Astrocyte of the spinal cord (primary cell): ENCODE results near the gene MBNL2.

ENCODE experiments used
- DNase-seq: peaks from one replicate; pipeline ENCODE4 v3.0.0; 2011; ENCODE audit warnings: low read depth, low spot score
- H3K4me3 ChIP-seq: 2 replicates; pipeline ENCODE4 v1.5.1; 2011; ENCODE audit warnings: low read depth, mild to moderate bottlenecking, low read length, moderate library complexity
- in situ Hi-C: cut with HindIII; loops from 2 replicates; pipeline ENCODE4 v1.10.0; 2017; ENCODE audit warnings: low sequenced_read_pairs
- TF ChIP-seq, protein P1 (sequence below): IDR thresholded peaks from 2 replicates; pipeline ENCODE4 v1.5.1; 2012; ENCODE audit warnings: low read depth, mild to moderate bottlenecking, low read length, inconsistent platforms

Gene MBNL2

DNA sequence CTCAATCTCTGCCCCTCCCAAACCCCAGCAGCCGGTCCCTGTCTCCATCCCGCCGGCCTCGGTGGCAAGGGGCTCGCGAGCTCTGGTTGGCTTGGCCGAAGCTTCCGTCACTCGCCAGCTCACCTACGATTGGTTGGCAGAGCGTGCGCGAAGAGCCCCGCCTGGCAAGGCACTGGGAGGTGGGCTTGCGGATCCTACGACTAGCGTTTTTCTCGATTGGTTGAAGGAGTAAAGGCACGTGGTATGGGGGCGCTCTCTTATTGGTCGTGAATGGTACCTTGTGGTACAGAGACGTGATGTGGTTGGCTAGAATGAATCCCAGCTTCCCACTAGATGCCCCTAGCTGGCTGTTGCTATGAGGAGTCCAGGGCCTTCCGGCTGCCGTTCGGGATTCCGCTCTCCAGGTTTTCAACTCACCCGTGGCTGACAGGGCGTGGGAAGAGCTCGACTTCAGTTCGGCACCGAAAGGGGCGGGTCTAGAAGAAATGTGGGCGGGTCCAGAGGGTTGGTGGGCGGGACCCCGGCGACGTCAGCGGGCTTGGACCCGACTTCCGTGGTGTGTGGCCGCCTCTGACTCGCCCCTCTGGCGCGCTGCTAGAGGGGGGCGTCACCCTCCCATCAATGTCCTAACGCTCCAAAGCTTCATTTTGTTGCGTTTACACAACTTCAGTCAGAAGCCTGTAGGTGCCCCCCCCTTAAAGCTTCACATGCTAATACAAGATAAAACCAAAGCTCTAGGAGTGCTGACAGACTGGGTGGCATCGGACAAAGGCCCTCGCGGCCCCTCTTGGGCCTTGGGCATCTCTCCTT lies 211.0 kb downstream of the MBNL2 start:
- in situ Hi-C loops: no loop called here
- TF ChIP-seq, protein P1, sequence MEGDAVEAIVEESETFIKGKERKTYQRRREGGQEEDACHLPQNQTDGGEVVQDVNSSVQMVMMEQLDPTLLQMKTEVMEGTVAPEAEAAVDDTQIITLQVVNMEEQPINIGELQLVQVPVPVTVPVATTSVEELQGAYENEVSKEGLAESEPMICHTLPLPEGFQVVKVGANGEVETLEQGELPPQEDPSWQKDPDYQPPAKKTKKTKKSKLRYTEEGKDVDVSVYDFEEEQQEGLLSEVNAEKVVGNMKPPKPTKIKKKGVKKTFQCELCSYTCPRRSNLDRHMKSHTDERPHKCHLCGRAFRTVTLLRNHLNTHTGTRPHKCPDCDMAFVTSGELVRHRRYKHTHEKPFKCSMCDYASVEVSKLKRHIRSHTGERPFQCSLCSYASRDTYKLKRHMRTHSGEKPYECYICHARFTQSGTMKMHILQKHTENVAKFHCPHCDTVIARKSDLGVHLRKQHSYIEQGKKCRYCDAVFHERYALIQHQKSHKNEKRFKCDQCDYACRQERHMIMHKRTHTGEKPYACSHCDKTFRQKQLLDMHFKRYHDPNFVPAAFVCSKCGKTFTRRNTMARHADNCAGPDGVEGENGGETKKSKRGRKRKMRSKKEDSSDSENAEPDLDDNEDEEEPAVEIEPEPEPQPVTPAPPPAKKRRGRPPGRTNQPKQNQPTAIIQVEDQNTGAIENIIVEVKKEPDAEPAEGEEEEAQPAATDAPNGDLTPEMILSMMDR: no peak
- peak; percentile 100 for DNase-seq
- H3K4me3 ChIP-seq: peak overlapping the region; percentile 87

DNA sequence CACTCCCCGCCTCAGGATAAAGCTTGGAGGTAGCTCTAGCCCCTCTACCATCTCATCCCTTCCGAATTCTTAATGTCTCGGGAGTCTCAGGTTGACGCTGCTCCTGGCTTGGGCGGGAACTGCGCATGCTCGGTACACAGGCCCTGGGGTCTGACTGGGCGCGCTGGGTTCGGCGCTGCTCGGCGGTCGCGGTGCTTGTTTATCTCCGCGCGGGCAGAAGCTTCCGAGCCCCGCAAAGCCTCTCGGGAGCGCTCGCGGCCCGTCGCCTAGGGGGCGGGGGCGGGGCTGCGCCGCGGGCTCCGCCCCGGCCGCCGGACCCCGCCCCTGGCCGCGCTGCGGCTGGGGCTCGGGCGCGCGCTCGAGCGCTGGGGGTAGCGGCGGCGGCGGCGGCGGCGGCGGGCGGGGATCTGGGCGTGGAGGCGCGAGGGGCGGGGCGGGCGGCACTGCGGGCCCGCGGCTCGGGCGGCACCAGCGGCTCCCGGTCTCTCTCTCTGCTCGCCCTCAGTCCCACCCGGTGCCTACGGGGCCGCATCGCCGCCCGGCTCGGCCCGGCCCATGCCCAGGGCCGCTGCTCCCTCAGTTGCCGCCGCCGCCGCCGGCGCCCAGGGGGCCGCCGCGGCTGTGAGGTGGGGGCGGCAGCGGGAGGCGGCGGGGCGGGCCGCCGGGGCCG lies 211.7 kb downstream of the MBNL2 start, which contains the start of gene RAP2A:
RAP2A (plus strand) TSS at position 443 of the 670 bp plus-strand sequence. CDS start 302 bp downstream, outside the sequence.
- TF ChIP-seq, protein P1: no peak
- DNase-seq: peak; percentile 94
- in situ Hi-C loops: no loop called here
- peak within 1 kb of the TSS; percentile 87 for H3K4me3 ChIP-seq

DNA sequence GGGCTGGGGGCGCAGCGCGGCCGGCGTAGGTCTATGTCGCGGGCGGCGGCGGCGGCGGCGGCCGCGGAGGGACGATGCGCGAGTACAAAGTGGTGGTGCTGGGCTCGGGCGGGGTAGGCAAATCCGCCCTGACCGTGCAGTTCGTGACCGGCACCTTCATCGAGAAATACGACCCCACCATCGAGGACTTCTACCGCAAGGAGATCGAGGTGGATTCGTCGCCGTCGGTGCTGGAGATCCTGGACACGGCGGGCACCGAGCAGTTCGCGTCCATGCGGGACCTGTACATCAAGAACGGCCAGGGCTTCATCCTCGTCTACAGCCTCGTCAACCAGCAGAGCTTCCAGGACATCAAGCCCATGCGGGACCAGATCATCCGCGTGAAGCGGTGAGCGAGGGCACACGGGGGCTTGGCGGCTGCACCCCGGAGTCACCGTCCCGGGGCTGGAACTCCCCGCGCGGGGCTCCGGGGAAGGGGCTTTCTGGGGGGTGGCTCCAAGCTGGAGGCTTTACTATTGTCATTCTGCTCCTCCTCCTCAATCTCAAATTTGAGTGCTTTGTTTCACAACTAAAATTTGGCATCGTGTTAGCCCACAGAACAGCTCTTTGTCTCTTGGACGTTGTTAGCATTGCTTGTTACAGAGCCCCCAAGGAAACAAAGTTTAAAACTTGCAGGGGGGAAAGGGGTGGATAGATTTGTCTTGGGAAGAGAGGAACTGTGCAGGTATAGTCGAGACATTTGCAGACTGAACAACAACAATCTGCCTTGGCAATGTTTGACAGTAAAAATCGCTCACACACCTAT lies 212.5 kb downstream of the MBNL2 start:
- DNase-seq: peak; percentile 37
- TF ChIP-seq, protein P1: no peak
- peak overlapping the region; percentile 72 for H3K4me3 ChIP-seq
- in situ Hi-C loops: no loop called here

DNA sequence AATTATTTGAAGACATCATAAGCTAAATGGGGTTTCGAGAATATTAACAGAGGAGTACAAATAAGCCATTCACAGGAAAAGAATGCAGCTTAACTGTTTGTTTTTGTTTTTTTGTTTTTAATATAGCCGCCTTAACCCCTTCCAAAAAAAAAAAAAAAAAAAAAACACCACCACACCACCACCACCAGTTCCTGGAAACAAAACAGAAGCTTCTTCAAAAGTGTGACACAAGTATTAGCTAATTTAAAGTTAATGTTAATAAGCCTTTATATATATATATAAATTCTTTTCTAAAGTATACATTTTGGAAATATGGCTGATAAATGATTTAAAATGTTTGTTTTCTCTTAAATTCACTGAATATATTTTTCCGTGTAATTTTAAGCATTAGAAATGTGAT lies 213.2 kb downstream of the MBNL2 start:
- H3K4me3 ChIP-seq: peak overlapping the region; percentile 72
- DNase-seq: no peak
- TF ChIP-seq, protein P1: no peak
- in situ Hi-C loops: no loop called here

DNA sequence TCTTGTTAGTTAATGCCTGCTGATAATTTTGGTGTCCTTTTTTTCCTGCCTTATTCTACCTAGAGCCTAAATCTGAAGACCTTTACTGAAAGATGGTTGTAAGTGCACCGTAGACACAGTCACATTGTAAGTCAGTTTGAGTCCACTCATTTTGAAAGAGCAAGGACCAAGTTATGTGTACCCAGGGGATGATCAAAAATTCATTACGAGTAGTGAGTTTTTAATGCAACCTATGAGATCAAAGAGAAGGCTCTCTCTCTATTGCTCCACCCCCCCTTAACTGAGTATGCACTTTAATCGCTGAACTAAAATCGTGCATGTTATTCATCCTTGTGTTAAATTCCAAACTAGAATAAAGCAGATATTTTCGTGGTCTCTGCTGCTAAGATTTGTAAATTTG lies 213.7 kb downstream of the MBNL2 start:
- DNase-seq: peak; percentile 23
- in situ Hi-C loops: no loop called here
- peak overlapping the region; percentile 72 for H3K4me3 ChIP-seq
- TF ChIP-seq, protein P1: no peak

DNA sequence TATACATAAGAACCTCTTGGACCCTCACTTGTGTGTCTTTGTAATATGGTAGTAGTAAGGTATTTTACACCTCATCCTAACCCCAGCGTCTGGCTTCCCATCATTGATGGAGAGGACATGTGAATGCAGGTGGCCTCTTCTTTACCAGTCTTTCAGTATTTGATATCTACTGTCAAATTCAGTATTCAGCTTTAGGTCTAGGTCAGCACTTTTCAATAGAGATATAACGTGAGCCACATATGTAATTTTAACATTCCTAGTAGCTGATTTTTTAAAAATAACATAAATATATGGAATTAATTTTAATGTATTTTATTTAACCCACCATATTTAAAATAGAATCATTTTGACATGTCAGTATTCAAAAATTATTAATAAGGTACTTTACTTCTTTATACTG lies 214.7 kb downstream of the MBNL2 start:
- no peak for DNase-seq
- TF ChIP-seq, protein P1: no peak
- H3K4me3 ChIP-seq: no peak overlapping the region
- in situ Hi-C loops: no loop called here
